GM18517 (cell line): ENCODE results near the gene VWA5B1.

Experiments used
- ATAC-seq: cut with Tn5 transposase; IDR thresholded peaks from one replicate; pipeline ENCODE4 v1.9.1; 2021; ENCODE audit warnings: mild to moderate bottlenecking, moderate library complexity; ENCODE audit not compliant: unreplicated experiment

VWA5B1 gene

GRCh38 chr1:20343938-20344302 is 53.2 kb downstream of the VWA5B1 start:
- no peak for ATAC-seq

- no peak for ATAC-seq
Measured at GRCh38 chr1:20344738-20345137, 54.1 kb downstream of the VWA5B1 start.

- ATAC-seq, result no peak
Measured at GRCh38 chr1:20345419-20345818, 54.7 kb downstream of the VWA5B1 start.

- no peak for ATAC-seq
Measured at GRCh38 chr1:20346433-20346832, 55.8 kb downstream of the VWA5B1 start.

- ATAC-seq, result no peak
Measured at GRCh38 chr1:20347699-20348098, 57.0 kb downstream of the VWA5B1 start.

GRCh38 chr1:20348326-20348915 is 57.7 kb downstream of the VWA5B1 start:
- no peak for ATAC-seq

GRCh38 chr1:20349561-20349960 is 58.9 kb downstream of the VWA5B1 start:
- ATAC-seq, result no peak

GRCh38 chr1:20349971-20350370 is 59.3 kb downstream of the VWA5B1 start:
- ATAC-seq, result no peak

GRCh38 chr1:20350421-20350820 is 59.7 kb downstream of the VWA5B1 start:
- ATAC-seq, result no peak

- ATAC-seq, result no peak
Measured at GRCh38 chr1:20351911-20352701, 61.4 kb downstream of the VWA5B1 start.

GRCh38 chr1:20353836-20354235 is 63.2 kb downstream of the VWA5B1 start:
- no peak for ATAC-seq

- ATAC-seq, result no peak
Measured at GRCh38 chr1:20354610-20355009, 63.9 kb downstream of the VWA5B1 start.

- no peak for ATAC-seq
Measured at GRCh38 chr1:20355101-20355827, 64.6 kb downstream of the VWA5B1 start.

GRCh38 chr1:20355828-20356735 is 65.4 kb downstream of the VWA5B1 start:
- ATAC-seq, result no peak

- ATAC-seq, result no peak
Measured at GRCh38 chr1:20356850-20357459, 66.3 kb downstream of the VWA5B1 start.

- no peak for ATAC-seq
Measured at GRCh38 chr1:20357796-20358195, 67.1 kb downstream of the VWA5B1 start.

- no peak for ATAC-seq
Measured at GRCh38 chr1:20358761-20359263, 68.1 kb downstream of the VWA5B1 start.

GRCh38 chr1:20359451-20360330 is 69.0 kb downstream of the VWA5B1 start:
- no peak for ATAC-seq

- ATAC-seq, result no peak
Measured at GRCh38 chr1:20361401-20361800, 70.7 kb downstream of the VWA5B1 start.
